Left kidney (tissue), 8 donors: ENCODE results near the gene HAUS5. TPM values are rescaled to one million over a fixed set of nuclear protein-coding genes. Genes with fewer than 3 reads are reported as not detected.
"Not testable (repeated sequence)": the region's sequence is repeated elsewhere in the genome, so short reads cannot be mapped to it uniquely, and the experiment has no call there.

Experiments used
- DNase-seq: peaks from one replicate; pipeline ENCODE4 v3.0.0-alpha.2; 2013
- long read RNA-seq, 8 donors: transcript quantifications; one replicate each; lab custom pipeline, GENCODE V29; 2026
- polyA plus RNA-seq: library from polyadenylated mRNA; unstranded; fragments of 120-200 nt; gene quantifications from one replicate; pipeline ENCODE4 v1.2.1, GENCODE V29; 2013; ENCODE audit not compliant: insufficient read length

Gene HAUS5
- polyA plus RNA-seq = 30.1 TPM
- long read RNA-seq, donor 1, full-length matches to known transcripts = 15 of 15 reads
- long read RNA-seq, donor 1, partial matches to known transcripts = 0 of 15 reads
- long read RNA-seq, donor 1, other reads (novel, unspliced or antisense) = 0 of 15 reads
- long read RNA-seq, donor 2, full-length matches to known transcripts = 7 of 12 reads
- long read RNA-seq, donor 2, partial matches to known transcripts = 5 of 12 reads
- long read RNA-seq, donor 2, other reads (novel, unspliced or antisense) = 0 of 12 reads
- long read RNA-seq, donor 3, full-length matches to known transcripts = 9 of 9 reads
- long read RNA-seq, donor 3, partial matches to known transcripts = 0 of 9 reads
- long read RNA-seq, donor 3, other reads (novel, unspliced or antisense) = 0 of 9 reads
- long read RNA-seq, donor 4 = 0 reads
- long read RNA-seq, donor 5, full-length matches to known transcripts = 8 of 8 reads
- long read RNA-seq, donor 5, partial matches to known transcripts = 0 of 8 reads
- long read RNA-seq, donor 5, other reads (novel, unspliced or antisense) = 0 of 8 reads
- long read RNA-seq, donor 6, full-length matches to known transcripts = 6 of 6 reads
- long read RNA-seq, donor 6, partial matches to known transcripts = 0 of 6 reads
- long read RNA-seq, donor 6, other reads (novel, unspliced or antisense) = 0 of 6 reads
- long read RNA-seq, donor 7, full-length matches to known transcripts = 8 of 16 reads
- long read RNA-seq, donor 7, partial matches to known transcripts = 8 of 16 reads
- long read RNA-seq, donor 7, other reads (novel, unspliced or antisense) = 0 of 16 reads
- long read RNA-seq, donor 8 = 0 reads

- DNase-seq = peak; percentile 94
Measured at GRCh38 chr19:35612559-35613321, at the start of gene HAUS5. Gene HAUS5, plus strand, starts transcription at chr19:35612735. Its CDS starts 60 bp downstream, at chr19:35612795.

- no peak for DNase-seq
Measured at GRCh38 chr19:35562776-35563175, 49.8 kb upstream of the HAUS5 start.

- no peak for DNase-seq
Measured at GRCh38 chr19:35563207-35563829, 49.2 kb upstream of the HAUS5 start, which contains the start of gene ATP4A. Gene ATP4A, minus strand, starts transcription at chr19:35563658. Its CDS starts 29 bp downstream, at chr19:35563629.

GRCh38 chr19:35565016-35565856 lies 47.3 kb upstream of the HAUS5 start:
- DNase-seq = no peak

GRCh38 chr19:35566738-35567137 lies 45.8 kb upstream of the HAUS5 start:
- no peak for DNase-seq

GRCh38 chr19:35569281-35569781 lies 43.2 kb upstream of the HAUS5 start:
- no peak for DNase-seq

GRCh38 chr19:35571406-35571965 lies 41.0 kb upstream of the HAUS5 start:
- DNase-seq = no peak

GRCh38 chr19:35577918-35578317 lies 34.6 kb upstream of the HAUS5 start:
- no peak for DNase-seq

- no peak for DNase-seq
Measured at GRCh38 chr19:35578707-35579106, 33.8 kb upstream of the HAUS5 start.

- no peak for DNase-seq
Measured at GRCh38 chr19:35582760-35583159, 29.8 kb upstream of the HAUS5 start.

- no peak for DNase-seq
Measured at GRCh38 chr19:35585848-35586247, 26.7 kb upstream of the HAUS5 start, which contains the start of gene PMIS2. Gene PMIS2, plus strand, starts transcription at chr19:35586173. Its CDS starts 87 bp downstream, at chr19:35586260.

GRCh38 chr19:35587321-35587720 lies 25.2 kb upstream of the HAUS5 start:
- no peak for DNase-seq

GRCh38 chr19:35590875-35591274 lies 21.7 kb upstream of the HAUS5 start:
- no peak for DNase-seq

- peak; percentile 46 for DNase-seq
Measured at GRCh38 chr19:35592226-35592625, 20.3 kb upstream of the HAUS5 start.

- not testable (repeated sequence) for DNase-seq
Measured at GRCh38 chr19:35595026-35595425, 17.5 kb upstream of the HAUS5 start.

GRCh38 chr19:35595928-35596327 lies 16.6 kb upstream of the HAUS5 start:
- DNase-seq = no peak

- no peak for DNase-seq
Measured at GRCh38 chr19:35596366-35596999, 16.1 kb upstream of the HAUS5 start.

GRCh38 chr19:35601971-35602370 lies 10.6 kb upstream of the HAUS5 start:
- DNase-seq = no peak

- DNase-seq = not testable (repeated sequence)
Measured at GRCh38 chr19:35604436-35604835, 8.1 kb upstream of the HAUS5 start.

- not testable (repeated sequence) for DNase-seq
Measured at GRCh38 chr19:35607170-35607569, 5.4 kb upstream of the HAUS5 start.
